ENCODE data around the gene SCN5A. TPM values are rescaled to one million over a fixed set of nuclear protein-coding genes. Genes with fewer than 3 reads are reported as not detected.
A peak's percentile ranks its signal among the peaks of the same experiment; 100 is the strongest.

SCN5A gene
- total and polyA plus RNA-seq, 4 donors: 0.01 to 0.14 TPM; not detected in 2

- WGBS: 95% methylated on average over 33 of the region's 33 CpGs
- no peaks in the 10 kb centered on the region for H3K27me3 ChIP-seq (ENCODE audit: control insufficient read depth in 4 of 4, insufficient read depth in 4 of 4, low read length in 3 of 4)
- no peak overlapping the region for H3K27ac ChIP-seq (ENCODE audit: low read depth in 1 of 2, low read length in 2 of 2)
- no peak overlapping the region for H3K9ac ChIP-seq (ENCODE audit: low read depth in 1 of 2, low read length in 2 of 2)
- peak; percentile 24 for DNase-seq (ENCODE audit: low spot score)
- H3K9me3 ChIP-seq (ENCODE audit: control insufficient read depth in 4 of 4, low read length in 3 of 4): no peaks in the 10 kb centered on the region
- H3K4me1 ChIP-seq (ENCODE audit: control insufficient read depth in 4 of 4, insufficient read depth in 4 of 4, low read length in 3 of 4): no peaks in the 10 kb centered on the region
- H3K36me3 ChIP-seq (ENCODE audit: control insufficient read depth in 4 of 4, insufficient read depth in 3 of 4, low read depth in 1 of 4, low read length in 3 of 4): no peaks in the 10 kb centered on the region
- TF ChIP-seq GABPA (IDR thresholded peaks at IDR 0.05 in 1 of 2, conservative IDR thresholded peaks at IDR 0.05 in 1 of 2) (no peak), RXRA (IDR thresholded peaks at IDR 0.05) (no peak)
- no peak overlapping the region for H3K4me3 ChIP-seq (ENCODE audit: low read depth in 1 of 3, low read length in 3 of 3)
Observed at GRCh38 chr3:38549957-38550840, 99.3 kb downstream of the SCN5A start.

- peak; percentile 26 for DNase-seq (ENCODE audit: low spot score)
- Histone ChIP-seq H3K4me1 (ENCODE audit: control insufficient read depth in 4 of 4, insufficient read depth in 4 of 4, low read length in 3 of 4) (no peaks in the 10 kb centered on the region), H3K9ac (ENCODE audit: low read depth in 1 of 2, low read length in 2 of 2) (no peak overlapping the region), H3K36me3 (ENCODE audit: control insufficient read depth in 4 of 4, insufficient read depth in 3 of 4, low read depth in 1 of 4, low read length in 3 of 4) (no peaks in the 10 kb centered on the region), H3K27ac (ENCODE audit: low read depth in 1 of 2, low read length in 2 of 2) (no peak overlapping the region), H3K9me3 (ENCODE audit: control insufficient read depth in 4 of 4, low read length in 3 of 4) (no peaks in the 10 kb centered on the region), H3K27me3 (ENCODE audit: control insufficient read depth in 4 of 4, insufficient read depth in 4 of 4, low read length in 3 of 4) (no peaks in the 10 kb centered on the region), H3K4me3 (ENCODE audit: low read depth in 1 of 3, low read length in 3 of 3) (no peak overlapping the region)
- TF ChIP-seq RXRA (IDR thresholded peaks at IDR 0.05) (no peak), RAD21 (IDR thresholded peaks at IDR 0.05) (no peak), TAF1 (conservative IDR thresholded peaks at IDR 0.05) (no peak)
- 91% methylated on average over 7 of the region's 7 CpGs for WGBS
Observed at GRCh38 chr3:38549486-38549885, 100.0 kb downstream of the SCN5A start.

- Histone ChIP-seq H3K4me1 (ENCODE audit: control insufficient read depth in 4 of 4, insufficient read depth in 4 of 4, low read length in 3 of 4) (no peaks in the 10 kb centered on the region), H3K9ac (ENCODE audit: low read depth in 1 of 2, low read length in 2 of 2) (no peak overlapping the region), H3K27me3 (ENCODE audit: control insufficient read depth in 4 of 4, insufficient read depth in 4 of 4, low read length in 3 of 4) (no peaks in the 10 kb centered on the region), H3K27ac (ENCODE audit: low read depth in 1 of 2, low read length in 2 of 2) (no peak overlapping the region), H3K36me3 (ENCODE audit: control insufficient read depth in 4 of 4, insufficient read depth in 3 of 4, low read depth in 1 of 4, low read length in 3 of 4) (no peaks in the 10 kb centered on the region), H3K4me3 (ENCODE audit: low read depth in 1 of 3, low read length in 3 of 3) (no peak overlapping the region), H3K9me3 (ENCODE audit: control insufficient read depth in 4 of 4, low read length in 3 of 4) (no peaks in the 10 kb centered on the region)
- TF ChIP-seq HNF4G (IDR thresholded peaks at IDR 0.05) (no peak), EGR1 (IDR thresholded peaks at IDR 0.05; ENCODE audit: low read depth in 2 of 2) (no peak), ZBTB33 (IDR thresholded peaks at IDR 0.05) (no peak), YY1 (IDR thresholded peaks at IDR 0.05) (no peak), RAD21 (IDR thresholded peaks at IDR 0.05) (no peak), MAX (IDR thresholded peaks at IDR 0.05) (no peak), FOXA2 (IDR thresholded peaks at IDR 0.05) (no peak), TAF1 (conservative IDR thresholded peaks at IDR 0.05) (no peak), JUND (IDR thresholded peaks at IDR 0.05) (no peak), REST (IDR thresholded peaks at IDR 0.05) (no peak), SP1 (IDR thresholded peaks at IDR 0.05) (no peak), HNF4A (conservative IDR thresholded peaks at IDR 0.05) (no peak), NR2F2 (IDR thresholded peaks at IDR 0.05) (no peak), FOXA1 (IDR thresholded peaks at IDR 0.05) (no peak), GABPA (IDR thresholded peaks at IDR 0.05 in 1 of 2, conservative IDR thresholded peaks at IDR 0.05 in 1 of 2) (no peak)
- peak; percentile 21 for DNase-seq (ENCODE audit: low spot score)
- WGBS: 87% methylated on average over 9 of the region's 9 CpGs
Observed at GRCh38 chr3:38549082-38549481, 100.4 kb downstream of the SCN5A start.

All from liver (tissue), 9 donors.